HepG2 (cell line): ENCODE measurements around the gene GMFB. TPM values are rescaled to one million over a fixed set of nuclear protein-coding genes. Genes with fewer than 3 reads are reported as not detected.

ENCODE experiments used
- ATAC-seq: fragments of 200-7000 bp; cut with Tn5 transposase; 3 replicates; pipeline ENCODE4 v1.9.1; 2020; ENCODE audit warnings: mild to moderate bottlenecking, moderate library complexity
- BruUV-seq: library from RNA; stranded (reverse); fragments of 400-500 nt; replicated peaks from 2 replicates; lab custom pipeline; 2021; lab: Mats Ljungman, UMichigan
- CTCF ChIA-PET: fragments of 300-600 bp; formaldehyde crosslinking; extraction: SDS; loops from one replicate; lab custom pipeline; 2021; ENCODE audit warnings: low total read pairs, inconsistent platforms, low intra/inter-chr PET ratio; lab: Yijun Ruan, JAX
- POLR2A ChIA-PET: fragments of 350-600 bp; sonication (Branson Sonifier 250); formaldehyde crosslinking; loops from one replicate; lab custom pipeline; 2020; ENCODE audit warnings: antibody characterized with exemption, inconsistent platforms; lab: Yijun Ruan, JAX
- DNase-seq: peaks from one replicate; pipeline ENCODE4 v3.0.0-alpha.2; 2015; ENCODE audit warnings: low spot score
- FAIRE-seq: peaks from 3 replicates; lab custom pipeline; 2011; peaks lifted over from hg19 to GRCh38; lab: Jason Lieb, UNC
- H2AFZ ChIP-seq: one replicate; pipeline ENCODE4 v1.6.1; 2011; ENCODE audit warnings: low read length, inconsistent platforms
- H3K27ac ChIP-seq: fragments of 300-600 bp; 3 replicates; pipeline ENCODE4 v1.8.0; 2011; ENCODE audit warnings: mixed run types, mild to moderate bottlenecking, mixed read lengths, low read length, inconsistent platforms; ENCODE audit not compliant: insufficient read depth; ENCODE audit errors: extremely low read length
- H3K27me3 ChIP-seq, 2 experiments: fragments of 200-600 bp in 1 of 2; 2 replicates in 1 of 2; 3 replicates in 1 of 2; pipeline versions ENCODE4 v1.6.0 to v1.8.0; 2011; ENCODE audit warnings: low read length in 2 of 2, mild to moderate bottlenecking in 2 of 2, moderate library complexity in 2 of 2, inconsistent platforms in 1 of 2; ENCODE audit not compliant: insufficient read depth in 2 of 2, control insufficient read depth in 1 of 2
- H3K36me3 ChIP-seq, 2 experiments: fragments of 200-600 bp in 1 of 2; replicated peaks in 1 of 2; 2 replicates in 1 of 2; 3 replicates in 1 of 2; pipeline versions ENCODE4 v1.5.1 to v1.8.0; 2011; ENCODE audit warnings: low read length in 2 of 2, inconsistent platforms in 1 of 2; ENCODE audit not compliant: insufficient read depth in 2 of 2, control insufficient read depth in 1 of 2
- H3K4me1 ChIP-seq: 2 replicates; pipeline ENCODE4 v1.5.1; 2012; ENCODE audit warnings: low read length, inconsistent platforms; ENCODE audit not compliant: insufficient read depth
- H3K4me2 ChIP-seq: 2 replicates; pipeline ENCODE4 v1.6.0; 2011; ENCODE audit warnings: low read depth, low read length, inconsistent platforms
- H3K4me3 ChIP-seq, 3 experiments: fragments of 200-600 bp in 1 of 3; sonication (generic), shearing (Covaris generic) in 1 of 3; replicated peaks in 1 of 3; 2 replicates each; pipeline ENCODE4 v1.5.1; 2011 to 2016; ENCODE audit warnings: low read length in 3 of 3, inconsistent platforms in 2 of 3, low read depth in 2 of 3, mild to moderate bottlenecking in 2 of 3, control low read depth in 1 of 3, mixed read lengths in 1 of 3; ENCODE audit not compliant: insufficient read depth in 1 of 3
- H3K79me2 ChIP-seq: one replicate; pipeline ENCODE4 v1.6.1; 2011; ENCODE audit warnings: low read length, inconsistent platforms; ENCODE audit not compliant: insufficient read depth
- H3K9ac ChIP-seq: 2 replicates; pipeline ENCODE4 v1.6.0; 2011; ENCODE audit warnings: mild to moderate bottlenecking, low read depth, low read length, inconsistent platforms; ENCODE audit not compliant: insufficient read depth
- H3K9me3 ChIP-seq: 2 replicates; pipeline ENCODE4 v1.5.1; 2012; ENCODE audit warnings: mild to moderate bottlenecking, low read length
- H4K20me1 ChIP-seq: 2 replicates; pipeline ENCODE4 v1.6.0; 2011; ENCODE audit warnings: inconsistent platforms, mild to moderate bottlenecking, low read length, moderate library complexity; ENCODE audit not compliant: insufficient read depth
- CTCF ChIP-seq: sonication (generic); formaldehyde crosslinking; IDR thresholded peaks from 2 replicates; pipeline ENCODE4 v1.5.0; 2020; ENCODE audit warnings: mild to moderate bottlenecking, missing genetic modification reagents, moderate library complexity
- DR1 ChIP-seq: sonication (generic); formaldehyde crosslinking; IDR thresholded peaks from 2 replicates; pipeline ENCODE4 v1.8.0; 2021; ENCODE audit warnings: mild to moderate bottlenecking, missing genetic modification reagents, inconsistent platforms
- E2F1 ChIP-seq: sonication (generic); formaldehyde crosslinking; IDR thresholded peaks from 2 replicates; pipeline ENCODE4 v1.5.0; 2020; ENCODE audit warnings: missing genetic modification reagents
- PHF20 ChIP-seq: sonication (generic); formaldehyde crosslinking; IDR thresholded peaks from 2 replicates; pipeline ENCODE4 v1.5.0; 2020; ENCODE audit warnings: mild to moderate bottlenecking, missing genetic modification reagents
- RFX5 ChIP-seq: IDR thresholded peaks from 2 replicates; pipeline ENCODE4 v1.6.1; 2011; ENCODE audit warnings: low read depth, low read length, improper control_type of control experiment
- STAG1 ChIP-seq: sonication (generic); formaldehyde crosslinking; IDR thresholded peaks from 2 replicates; pipeline ENCODE4 v1.4.0; 2020; ENCODE audit warnings: missing genetic modification reagents
- ZNF362 ChIP-seq: sonication (generic); formaldehyde crosslinking; IDR thresholded peaks from 2 replicates; pipeline ENCODE4 v1.4.0; 2020; ENCODE audit warnings: missing genetic modification reagents, mild to moderate bottlenecking, borderline replicate concordance
- WGBS: methylation state at CpG from one replicate; pipeline ENCODE4 v1.1.6; 2017; ENCODE audit warnings: low lambda C conversion rate; 5-methylcytosine and 5-hydroxymethylcytosine counted together
- in situ Hi-C: cut with HindIII; loops from 2 replicates; pipeline ENCODE4 v1.10.0; 2017; ENCODE audit warnings: low pct_unique_long_range_greater_than_20kb; ENCODE audit not compliant: extremely low pct_ligation_motif_present
- intact Hi-C: fragments of 100-400 bp; cut with micrococcal nuclease; formaldehyde crosslinking; loops from one replicate; pipeline ENCODE4 v1.10.0; 2022; ENCODE audit not compliant: unreplicated experiment
- polyA plus RNA-seq, 8 experiments: library from polyadenylated mRNA; depleted of rRNA in 3 of 8; stranded (reverse) in 7 of 8; unstranded in 1 of 8; fragments of >200 nt; fragmentation: Illumina TruSeq in 4 of 8; extraction: Trizol in 4 of 8; gene quantifications; 2 replicates each; pipeline versions ENCODE4 v1.2.1 to v1.2.3, GENCODE V29; 2011 to 2016; ENCODE audit warnings: low read depth in 4 of 8, missing spikeins in 1 of 8, mixed read lengths in 1 of 8; ENCODE audit not compliant: insufficient read depth in 1 of 8
- total RNA-seq, 5 experiments: library from RNA; depleted of rRNA; stranded (reverse); fragments of >200 nt; fragmentation: Illumina TruSeq; extraction: Trizol; gene quantifications; 2 replicates each; pipeline ENCODE4 v1.2.3, GENCODE V29; 2016; ENCODE audit warnings: low read depth in 1 of 5
- TF ChIP-seq, protein P1 (sequence below): sonication (generic); formaldehyde crosslinking; IDR thresholded peaks from 2 replicates; pipeline ENCODE4 v1.4.0; 2020; ENCODE audit warnings: missing genetic modification reagents
- TF ChIP-seq, protein P2 (sequence below): sonication (generic); formaldehyde crosslinking; IDR thresholded peaks from 2 replicates; pipeline ENCODE4 v1.5.0; 2020; ENCODE audit warnings: mild to moderate bottlenecking, missing genetic modification reagents

Gene GMFB
- total and polyA plus RNA-seq, 2 of the 13 experiments (the other 11 are each of a cell fraction or from before 2014, with no cell fraction given), result 17.3 to 68.2 TPM

DNA sequence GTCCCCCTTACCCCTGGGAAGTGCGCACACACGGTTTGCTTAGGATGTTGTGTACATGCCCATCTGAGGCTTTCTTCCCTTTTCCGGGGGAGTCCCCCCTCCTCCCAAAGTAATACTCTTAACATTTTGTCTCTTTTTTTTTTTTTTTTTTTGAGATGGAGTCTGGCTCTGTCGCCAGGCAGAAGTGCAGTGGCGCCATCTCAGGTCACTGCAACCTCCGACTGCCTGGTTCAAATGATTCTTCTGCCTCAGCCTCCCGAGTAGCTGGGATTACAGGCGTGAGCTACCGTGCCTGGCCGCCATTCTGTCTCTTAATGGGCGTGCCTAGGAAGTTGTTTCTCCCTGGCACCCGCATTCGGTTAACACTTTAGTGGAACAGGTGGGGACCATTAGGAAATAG, 4.5 kb upstream of the GMFB start:
- no peak for ATAC-seq
- POLR2A ChIA-PET, result interaction anchor here (0.7 to 2.4 kb wide), 3 partner anchors 16 to 137 kb away, joined by 3 to 5 read pairs (median 4); partner anchors contain the start of gene CGRRF1
- BruUV-seq, result no TSS peak
- DNase-seq, result no peak
- H4K20me1 ChIP-seq, result no peaks in the 10 kb centered on the region
- intact Hi-C loops, result no loop called here
- peak; percentile 63; the same call in 1 of the 2 replicates for TF ChIP-seq RFX5
- peak; percentile 27; the same call in 1 of the 2 replicates for TF ChIP-seq CTCF (CRISPR knock-in tag)
- peak; percentile 29; the same call in 1 of the 2 replicates for TF ChIP-seq ZNF362 (CRISPR knock-in tag)
- TF ChIP-seq, protein P1, sequence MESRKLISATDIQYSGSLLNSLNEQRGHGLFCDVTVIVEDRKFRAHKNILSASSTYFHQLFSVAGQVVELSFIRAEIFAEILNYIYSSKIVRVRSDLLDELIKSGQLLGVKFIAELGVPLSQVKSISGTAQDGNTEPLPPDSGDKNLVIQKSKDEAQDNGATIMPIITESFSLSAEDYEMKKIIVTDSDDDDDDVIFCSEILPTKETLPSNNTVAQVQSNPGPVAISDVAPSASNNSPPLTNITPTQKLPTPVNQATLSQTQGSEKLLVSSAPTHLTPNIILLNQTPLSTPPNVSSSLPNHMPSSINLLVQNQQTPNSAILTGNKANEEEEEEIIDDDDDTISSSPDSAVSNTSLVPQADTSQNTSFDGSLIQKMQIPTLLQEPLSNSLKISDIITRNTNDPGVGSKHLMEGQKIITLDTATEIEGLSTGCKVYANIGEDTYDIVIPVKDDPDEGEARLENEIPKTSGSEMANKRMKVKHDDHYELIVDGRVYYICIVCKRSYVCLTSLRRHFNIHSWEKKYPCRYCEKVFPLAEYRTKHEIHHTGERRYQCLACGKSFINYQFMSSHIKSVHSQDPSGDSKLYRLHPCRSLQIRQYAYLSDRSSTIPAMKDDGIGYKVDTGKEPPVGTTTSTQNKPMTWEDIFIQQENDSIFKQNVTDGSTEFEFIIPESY (CRISPR knock-in tag), result peak; percentile 70; the same call in 1 of the 2 replicates
- no peak for TF ChIP-seq DR1
- TF ChIP-seq PHF20 (CRISPR knock-in tag), result no peak
- TF ChIP-seq STAG1 (CRISPR knock-in tag), result peak; percentile 45
- TF ChIP-seq E2F1 (CRISPR knock-in tag), result no peak
- TF ChIP-seq, protein P2, sequence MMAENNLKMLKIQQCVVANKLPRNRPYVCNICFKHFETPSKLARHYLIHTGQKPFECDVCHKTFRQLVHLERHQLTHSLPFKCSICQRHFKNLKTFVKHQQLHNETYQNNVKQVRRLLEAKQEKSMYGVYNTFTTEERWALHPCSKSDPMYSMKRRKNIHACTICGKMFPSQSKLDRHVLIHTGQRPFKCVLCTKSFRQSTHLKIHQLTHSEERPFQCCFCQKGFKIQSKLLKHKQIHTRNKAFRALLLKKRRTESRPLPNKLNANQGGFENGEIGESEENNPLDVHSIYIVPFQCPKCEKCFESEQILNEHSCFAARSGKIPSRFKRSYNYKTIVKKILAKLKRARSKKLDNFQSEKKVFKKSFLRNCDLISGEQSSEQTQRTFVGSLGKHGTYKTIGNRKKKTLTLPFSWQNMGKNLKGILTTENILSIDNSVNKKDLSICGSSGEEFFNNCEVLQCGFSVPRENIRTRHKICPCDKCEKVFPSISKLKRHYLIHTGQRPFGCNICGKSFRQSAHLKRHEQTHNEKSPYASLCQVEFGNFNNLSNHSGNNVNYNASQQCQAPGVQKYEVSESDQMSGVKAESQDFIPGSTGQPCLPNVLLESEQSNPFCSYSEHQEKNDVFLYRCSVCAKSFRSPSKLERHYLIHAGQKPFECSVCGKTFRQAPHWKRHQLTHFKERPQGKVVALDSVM (CRISPR knock-in tag), result peak; percentile 37; the same call in 1 of the 2 replicates
- TF ChIP-seq, all 625 proteins: peak for 6
- WGBS, result 68% methylated on average over 13 of the region's 13 CpGs
- no peak for FAIRE-seq
- in situ Hi-C loops, result no loop called here
- Histone ChIP-seq H3K27me3 (no peaks in the 10 kb centered on the region; a peak in 1 of 5 replicates), H2AFZ (no peak overlapping the region), H3K9me3 (no peaks in the 10 kb centered on the region), H3K4me1 (peaks cover 47% of the 10 kb centered on the region), H3K9ac (no peak overlapping the region), H3K4me2 (0 out of 2 replicates have a peak overlapping the region, but pooled peaks have one; percentile 10), H3K27ac (no peak overlapping the region), H3K4me3 (no peak overlapping the region), H3K36me3 (no peaks in the 10 kb centered on the region), H3K79me2 (peaks cover 7% of the 10 kb centered on the region)
- CTCF ChIA-PET, result no interaction called here
